Epidermal melanocyte (primary cell): ENCODE results near the gene CFAP77.

ENCODE experiments used
- DNase-seq: peaks from one replicate; pipeline ENCODE4 v3.0.0; 2011; ENCODE audit warnings: low spot score; ENCODE audit not compliant: insufficient read length

The CFAP77 gene

GRCh38 chr9:132487980-132488535, 78.0 kb downstream of the CFAP77 start:
- DNase-seq = no peak

GRCh38 chr9:132488626-132489025, 78.6 kb downstream of the CFAP77 start:
- DNase-seq = no peak

GRCh38 chr9:132489536-132489935, 79.5 kb downstream of the CFAP77 start:
- DNase-seq = no peak

DNA sequence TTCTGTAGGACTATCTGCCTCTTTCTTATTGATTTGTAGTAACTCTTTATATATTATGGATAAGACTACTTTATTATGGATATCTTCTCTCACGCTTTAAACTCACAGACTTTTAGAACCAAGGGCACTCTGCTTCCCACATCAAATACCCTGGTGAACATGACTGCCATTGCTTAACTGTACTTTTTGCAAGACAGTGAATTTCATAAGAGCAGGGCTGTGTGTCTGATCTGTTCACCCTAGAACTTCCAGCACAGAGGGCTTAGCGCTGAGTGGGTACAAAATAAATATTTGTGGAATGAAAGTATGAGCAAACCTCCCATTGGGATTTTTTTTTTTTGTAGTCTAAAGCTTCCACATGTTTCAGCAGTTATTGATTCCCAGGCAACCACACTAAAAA, 84.8 kb downstream of the CFAP77 start:
- no peak for DNase-seq

- no peak for DNase-seq
Measured at GRCh38 chr9:132497731-132498130, 87.7 kb downstream of the CFAP77 start.

- no peak for DNase-seq
Measured at GRCh38 chr9:132498531-132499210, 88.7 kb downstream of the CFAP77 start.

GRCh38 chr9:132499251-132499650, 89.2 kb downstream of the CFAP77 start:
- DNase-seq = no peak

DNA sequence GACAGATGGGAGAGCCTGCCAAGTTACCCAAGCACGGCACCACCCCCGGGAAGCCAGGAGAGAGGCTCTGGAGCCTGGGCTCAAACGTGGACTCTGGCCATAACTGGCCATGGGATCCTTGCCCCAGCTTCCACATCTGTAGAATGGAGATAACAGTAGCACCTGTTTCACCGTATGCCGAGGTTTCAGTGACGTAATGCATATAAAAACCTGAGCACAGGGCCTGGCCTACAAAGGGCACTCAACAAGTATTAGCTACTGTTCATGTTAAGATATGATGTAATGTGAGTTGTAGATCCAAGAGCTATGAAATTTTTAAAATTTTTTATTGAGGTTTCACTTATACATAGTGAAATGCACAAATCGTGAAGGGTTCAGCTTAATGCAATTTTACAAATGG, 90.2 kb downstream of the CFAP77 start:
- no peak for DNase-seq

DNA sequence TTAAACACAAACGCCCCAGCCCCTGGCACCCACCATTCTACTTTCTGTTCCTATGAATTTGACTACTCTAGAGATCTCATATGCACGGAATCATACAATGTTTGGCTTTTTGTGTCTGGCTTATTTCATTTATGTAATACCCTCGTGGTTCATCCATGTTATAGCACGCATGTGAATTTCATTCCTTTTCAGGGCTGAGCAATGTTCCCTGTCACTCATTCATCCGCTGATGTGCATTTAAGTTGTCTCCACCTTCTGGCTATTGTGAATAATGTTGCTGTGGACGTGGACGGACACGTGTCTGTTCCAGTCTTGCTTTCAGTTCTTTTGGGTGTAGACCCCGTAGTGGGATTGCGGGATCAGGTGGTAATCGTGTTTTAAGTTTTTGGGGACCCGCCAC, 92.5 kb downstream of the CFAP77 start:
- DNase-seq = no peak

DNA sequence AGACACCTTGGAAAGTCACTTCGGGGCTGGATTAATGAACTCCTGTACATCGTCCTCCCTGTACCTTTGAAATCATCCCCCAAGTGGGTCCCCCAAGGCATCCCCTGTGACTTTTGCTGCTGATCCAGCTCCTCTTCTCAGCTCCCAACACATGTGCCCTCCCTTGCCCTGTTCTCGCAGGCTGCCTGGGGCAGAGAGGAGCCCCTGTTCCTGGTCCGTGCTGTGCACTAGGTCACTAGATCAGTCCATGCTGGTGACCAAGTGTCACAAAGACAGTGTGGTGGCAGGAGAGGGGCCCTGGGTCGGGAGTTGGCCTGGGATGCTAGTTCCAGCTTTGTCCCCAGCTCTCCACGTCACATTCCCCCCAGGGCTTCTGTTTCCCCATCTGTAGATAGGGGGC, 93.1 kb downstream of the CFAP77 start:
- DNase-seq = no peak

DNA sequence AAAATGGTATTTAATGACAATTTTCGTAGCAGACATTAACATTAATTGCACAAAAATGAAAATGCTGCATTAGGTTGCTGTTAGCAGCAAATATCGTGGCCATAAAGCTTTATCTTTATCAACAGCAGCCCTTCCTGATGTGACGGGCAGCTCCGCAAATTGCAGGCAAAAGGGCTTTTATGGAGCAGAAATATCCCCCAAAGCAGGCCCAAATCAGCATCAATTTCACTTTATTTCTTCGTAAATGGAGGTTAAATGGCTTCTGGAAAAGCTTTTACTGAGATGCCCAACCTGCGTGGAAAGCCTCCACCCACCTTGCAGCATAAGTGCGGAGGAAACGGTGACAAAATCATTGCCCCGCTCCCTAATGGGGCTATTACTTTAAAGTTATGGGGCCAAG, 94.5 kb downstream of the CFAP77 start:
- DNase-seq = no peak

DNA sequence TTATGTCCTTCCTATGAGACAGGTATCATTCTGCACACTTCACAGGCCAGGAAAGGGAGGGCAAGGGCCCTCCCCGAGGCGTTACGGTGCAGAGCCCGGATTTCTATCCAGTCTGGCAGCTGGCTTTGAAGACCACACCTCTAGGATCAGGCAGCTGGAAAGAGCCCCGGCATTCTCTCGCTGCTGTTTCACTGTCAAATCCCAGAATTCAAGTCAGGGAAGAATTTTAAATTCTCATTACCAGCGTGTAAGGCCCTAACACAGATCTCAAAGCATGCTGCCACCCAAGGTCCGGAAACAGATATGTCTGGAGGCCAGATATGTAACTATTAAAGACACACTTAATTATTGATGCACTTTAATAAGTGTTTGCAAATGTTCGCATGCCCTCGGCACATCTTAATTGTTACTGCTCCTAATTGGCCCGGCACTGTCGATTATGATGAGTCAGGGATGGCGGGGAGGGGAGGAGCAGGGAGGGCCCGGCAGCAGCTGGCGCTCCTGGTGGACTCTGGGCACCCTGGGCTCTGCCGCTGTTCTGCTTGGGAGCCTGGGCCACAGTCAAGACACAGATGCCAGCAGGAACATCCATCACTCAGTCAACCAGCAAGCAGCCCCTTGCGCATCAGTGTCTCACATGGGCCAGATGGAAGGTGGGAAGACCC, 96.1 kb downstream of the CFAP77 start:
- no peak for DNase-seq

DNA sequence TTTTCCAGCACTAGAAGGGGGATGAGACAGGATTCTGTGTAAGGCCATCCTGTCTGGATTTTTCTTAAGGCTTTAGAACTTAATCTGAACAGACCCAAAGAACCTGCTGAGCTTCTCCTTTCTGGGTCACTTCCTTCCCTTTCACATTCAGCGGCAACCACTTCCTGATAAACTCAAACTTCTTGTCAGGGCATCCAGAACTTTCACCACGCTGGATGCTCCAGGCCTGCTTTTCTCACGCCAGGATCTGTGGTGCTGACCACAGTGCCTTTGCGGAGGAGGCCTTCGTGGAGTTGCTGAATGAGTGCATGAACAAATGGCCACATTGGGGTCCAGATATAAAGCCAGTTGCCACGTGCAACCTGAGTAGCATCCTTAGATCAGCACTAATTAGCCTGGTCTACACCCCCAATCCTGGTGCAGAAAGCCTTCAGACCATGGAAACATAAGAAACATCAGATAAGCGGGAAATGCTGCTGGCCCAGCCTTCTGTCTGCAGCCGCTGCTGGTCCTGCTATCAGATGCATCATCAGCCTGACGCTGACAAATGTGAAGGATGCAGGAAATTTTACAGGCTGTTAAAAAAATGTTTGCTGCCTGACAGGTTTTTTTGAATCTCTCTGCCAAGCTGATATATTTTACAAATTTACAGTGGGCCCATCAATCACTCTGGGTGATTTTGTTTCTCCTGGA, 97.1 kb downstream of the CFAP77 start:
- no peak for DNase-seq

DNA sequence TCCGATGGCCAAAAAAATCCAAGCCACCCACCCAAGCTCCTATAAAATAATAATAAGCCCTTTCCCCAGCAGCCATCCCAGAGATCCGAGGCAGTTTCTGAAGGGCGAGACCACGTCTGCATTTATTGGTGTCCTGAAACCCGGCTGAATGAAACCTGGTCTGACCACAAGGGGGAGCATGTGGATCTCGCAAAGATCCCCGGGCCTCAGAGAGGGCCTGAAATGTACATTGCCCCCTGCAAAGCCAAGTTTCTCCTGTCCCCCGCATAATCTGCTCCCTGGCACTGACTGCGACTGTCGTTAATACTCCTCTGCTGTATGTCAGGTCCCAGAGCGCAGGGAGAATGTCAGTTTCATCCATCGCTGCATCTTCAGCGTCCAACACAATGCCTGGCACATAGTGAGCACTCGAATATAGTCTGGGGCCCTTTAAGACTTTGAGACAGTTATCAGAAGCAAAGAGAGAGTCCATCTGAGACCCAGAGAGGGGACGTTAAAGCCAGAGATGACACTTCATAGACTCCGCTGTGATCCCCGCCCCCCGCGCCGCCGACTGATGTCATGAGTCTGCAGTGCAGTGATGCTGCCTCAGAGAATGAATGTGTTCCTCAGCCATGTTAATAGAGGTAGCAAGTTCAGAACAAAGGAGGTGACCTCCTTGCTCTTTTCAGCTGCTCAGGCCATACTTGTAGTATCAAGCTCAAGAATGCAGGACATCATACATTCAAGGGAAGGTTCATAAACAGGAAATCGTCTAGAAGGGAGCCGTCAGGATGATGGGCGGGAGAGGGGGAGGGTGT, 97.9 kb downstream of the CFAP77 start:
- DNase-seq = peak; percentile 96

- DNase-seq = no peak
Measured at GRCh38 chr9:132509928-132510874, 100.2 kb downstream of the CFAP77 start.

GRCh38 chr9:132511191-132511999, 101.4 kb downstream of the CFAP77 start:
- no peak for DNase-seq

GRCh38 chr9:132513416-132513815, 103.4 kb downstream of the CFAP77 start:
- no peak for DNase-seq

- DNase-seq = no peak
Measured at GRCh38 chr9:132514011-132514744, 104.2 kb downstream of the CFAP77 start.

- DNase-seq = no peak
Measured at GRCh38 chr9:132514821-132515220, 104.8 kb downstream of the CFAP77 start.
